ENCODE data around the gene SELENOS. TPM values are rescaled to one million over a fixed set of nuclear protein-coding genes. Genes with fewer than 3 reads are reported as not detected.
"Not testable (repeated sequence)": the region's sequence is repeated elsewhere in the genome, so short reads cannot be mapped to it uniquely, and the experiment has no call there.

The SELENOS gene
- polyA plus RNA-seq, 4 donors = 64.8 to 73.0 (median 65.3) TPM

- no peak for DNase-seq (ENCODE audit: low read depth in 4 of 4, low spot score in 3 of 4)
Observed at GRCh38 chr15:101310508-101310907, 33.2 kb upstream of the SELENOS start.

GRCh38 chr15:101310161-101310480 lies 32.8 kb upstream of the SELENOS start:
- no peak for DNase-seq (ENCODE audit: low read depth in 4 of 4, low spot score in 3 of 4)

- no peak for DNase-seq (ENCODE audit: low read depth in 4 of 4, low spot score in 3 of 4)
Observed at GRCh38 chr15:101309436-101310160, 32.3 kb upstream of the SELENOS start.

- DNase-seq (ENCODE audit: low read depth in 4 of 4, low spot score in 3 of 4) = no peak
Observed at GRCh38 chr15:101308604-101309435, 31.5 kb upstream of the SELENOS start.

- no peak for DNase-seq (ENCODE audit: low read depth in 4 of 4, low spot score in 3 of 4)
Observed at GRCh38 chr15:101307897-101308603, 30.8 kb upstream of the SELENOS start.

- DNase-seq (ENCODE audit: low read depth in 4 of 4, low spot score in 3 of 4) = no peak
Observed at GRCh38 chr15:101307048-101307896, 30.0 kb upstream of the SELENOS start.

- no peak for DNase-seq (ENCODE audit: low read depth in 4 of 4, low spot score in 3 of 4)
Observed at GRCh38 chr15:101306341-101307047, 29.2 kb upstream of the SELENOS start.

GRCh38 chr15:101305820-101306255 lies 28.6 kb upstream of the SELENOS start:
- DNase-seq (ENCODE audit: low read depth in 4 of 4, low spot score in 3 of 4) = no peak

GRCh38 chr15:101303408-101303807 lies 26.1 kb upstream of the SELENOS start:
- DNase-seq (ENCODE audit: low read depth in 4 of 4, low spot score in 3 of 4) = no peak

- no peak for DNase-seq (ENCODE audit: low read depth in 4 of 4, low spot score in 3 of 4)
Observed at GRCh38 chr15:101296418-101297405, 19.4 kb upstream of the SELENOS start.

GRCh38 chr15:101295607-101296161 lies 18.4 kb upstream of the SELENOS start:
- DNase-seq (ENCODE audit: low read depth in 4 of 4, low spot score in 3 of 4) = no peak

GRCh38 chr15:101294731-101295606 lies 17.7 kb upstream of the SELENOS start, which contains the start of gene SNRPA1:
SNRPA1 (minus strand) TSS chr15:101295248; CDS start chr15:101295178, 70 bp downstream.
- peak; percentile 89 to 93 (median 92) for DNase-seq (ENCODE audit: low read depth in 4 of 4, low spot score in 3 of 4)

GRCh38 chr15:101293122-101293521 lies 15.8 kb upstream of the SELENOS start:
- DNase-seq (ENCODE audit: low read depth in 4 of 4, low spot score in 3 of 4) = no peak

- no peak for DNase-seq (ENCODE audit: low read depth in 4 of 4, low spot score in 3 of 4)
Observed at GRCh38 chr15:101288905-101289513, 11.7 kb upstream of the SELENOS start.

GRCh38 chr15:101287342-101287741 lies 10.1 kb upstream of the SELENOS start:
- DNase-seq (ENCODE audit: low read depth in 4 of 4, low spot score in 3 of 4) = not testable (repeated sequence)

GRCh38 chr15:101286471-101287114 lies 9.3 kb upstream of the SELENOS start:
- no peak for DNase-seq (ENCODE audit: low read depth in 4 of 4, low spot score in 3 of 4)
